Measurements from ENCODE around the gene MRC1. TPM values are rescaled to one million over a fixed set of nuclear protein-coding genes. Genes with fewer than 3 reads are reported as not detected.
A peak's percentile ranks its signal among the peaks of the same experiment; 100 is the strongest.

MRC1 gene
- total RNA-seq, 1 donor from 2014 or later, result 10.6 TPM

DNA sequence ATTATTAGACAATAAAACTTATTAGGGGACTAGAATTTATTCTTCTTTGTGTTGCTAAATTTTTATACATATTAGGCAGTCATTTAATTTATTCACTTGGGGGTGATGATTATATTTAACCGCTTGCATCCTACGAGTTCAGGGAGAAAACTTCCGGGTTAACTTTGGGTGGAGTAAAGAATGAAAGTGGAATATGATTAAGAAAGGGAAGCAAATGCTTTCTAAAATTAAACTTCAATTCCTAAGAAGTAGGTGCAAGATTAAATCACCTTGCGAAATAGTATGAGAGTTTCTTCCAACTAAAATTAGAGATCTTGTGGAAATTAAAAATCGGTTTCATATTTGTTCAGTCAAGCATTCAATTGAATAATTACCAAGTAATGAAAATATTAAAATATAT, 33.5 kb downstream of the MRC1 start:
- no peak for DNase-seq (ENCODE audit: extremely low read depth, low read depth, low spot score)

DNA sequence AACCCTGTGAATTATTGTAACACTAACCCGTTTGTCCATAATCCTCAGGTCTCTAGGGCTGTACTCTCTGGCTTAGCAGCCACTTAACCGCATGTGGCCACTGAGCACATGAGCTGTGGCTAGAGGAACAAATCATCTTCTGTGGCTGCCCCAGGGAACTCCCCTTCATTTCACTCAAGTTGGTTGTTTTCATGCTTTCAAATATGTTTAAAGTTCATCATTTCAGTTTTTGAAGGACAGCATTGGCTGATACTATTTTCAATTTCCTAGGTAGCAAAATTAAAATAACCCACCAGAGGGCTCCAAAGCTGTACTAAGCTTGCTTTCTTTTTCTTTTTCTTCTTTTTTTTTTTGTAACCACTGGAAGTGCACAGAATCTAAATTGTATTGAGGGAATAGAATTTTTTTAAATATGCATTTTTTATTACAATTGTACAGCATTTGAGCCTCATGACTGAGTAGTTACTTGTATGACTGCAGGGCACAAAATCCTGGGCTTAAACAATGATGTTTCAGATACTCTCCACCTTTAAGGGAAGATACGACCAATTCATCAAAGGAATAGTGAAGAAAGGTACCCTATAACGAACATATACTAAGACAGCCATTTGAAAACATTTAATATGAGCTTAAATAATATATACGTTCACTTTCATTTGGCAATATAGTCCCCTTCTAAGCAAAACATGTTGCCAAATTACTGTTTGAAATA, 38.6 kb downstream of the MRC1 start:
- no peak for DNase-seq (ENCODE audit: extremely low read depth, low read depth, low spot score)

DNA sequence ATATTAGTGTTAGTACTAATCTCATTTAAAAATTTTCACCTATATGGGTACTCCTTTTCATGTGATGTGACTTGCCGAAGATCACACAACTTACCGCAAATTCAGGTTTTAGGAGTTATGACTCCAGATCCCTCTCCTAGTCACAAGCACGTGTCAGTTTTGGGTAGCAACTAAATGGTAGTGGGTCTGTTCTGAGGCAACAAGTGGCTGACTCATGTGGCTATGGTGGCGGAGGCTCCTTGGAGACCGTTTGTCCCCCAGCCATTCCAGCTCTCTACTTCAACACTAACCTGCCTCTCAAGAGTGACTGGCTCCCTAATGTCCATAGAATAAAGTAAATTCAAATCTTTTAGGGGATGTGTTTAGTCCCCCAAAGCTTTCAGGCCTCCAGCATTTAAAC, 39.5 kb downstream of the MRC1 start:
- no peak for DNase-seq (ENCODE audit: extremely low read depth, low read depth, low spot score)

DNA sequence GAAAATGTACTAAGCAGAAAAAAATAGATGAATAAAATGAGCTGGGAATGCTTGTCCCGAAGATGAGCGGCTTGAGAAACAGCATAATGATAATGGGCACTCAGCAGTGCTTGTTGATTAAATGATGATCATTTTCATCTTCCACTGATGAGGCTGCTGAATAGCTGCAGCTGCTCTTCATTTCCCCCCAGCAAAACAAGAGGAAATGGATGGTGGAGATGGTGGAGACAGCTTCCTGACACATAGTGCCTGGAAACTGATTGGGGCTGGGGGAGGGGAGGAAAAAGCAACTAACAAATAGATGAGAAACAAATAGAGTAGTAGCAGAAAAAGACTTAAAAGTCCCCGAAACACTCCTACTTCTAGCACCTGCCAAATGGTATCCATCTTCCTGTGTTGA, 41.4 kb downstream of the MRC1 start:
- no peak for DNase-seq (ENCODE audit: extremely low read depth, low read depth, low spot score)

DNA sequence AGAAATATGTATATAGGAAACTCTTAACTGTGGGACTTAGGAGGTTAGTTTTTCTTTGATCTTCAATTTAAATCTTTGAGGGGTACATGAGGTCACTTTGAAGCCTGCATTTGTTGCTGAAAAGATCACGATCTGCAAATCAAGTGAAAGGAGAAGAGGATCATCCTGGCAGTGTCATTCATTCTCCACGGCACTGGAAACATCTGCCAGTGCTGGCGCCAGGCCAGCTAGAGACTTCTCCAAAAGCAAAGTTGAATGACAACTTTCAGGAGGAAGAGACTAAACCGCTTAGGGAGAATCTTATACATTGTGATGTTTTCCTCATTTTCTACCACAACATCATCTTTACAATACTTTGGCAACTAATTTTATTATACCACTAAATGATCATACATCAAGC, 42.5 kb downstream of the MRC1 start:
- no peak for DNase-seq (ENCODE audit: extremely low read depth, low read depth, low spot score)

DNA sequence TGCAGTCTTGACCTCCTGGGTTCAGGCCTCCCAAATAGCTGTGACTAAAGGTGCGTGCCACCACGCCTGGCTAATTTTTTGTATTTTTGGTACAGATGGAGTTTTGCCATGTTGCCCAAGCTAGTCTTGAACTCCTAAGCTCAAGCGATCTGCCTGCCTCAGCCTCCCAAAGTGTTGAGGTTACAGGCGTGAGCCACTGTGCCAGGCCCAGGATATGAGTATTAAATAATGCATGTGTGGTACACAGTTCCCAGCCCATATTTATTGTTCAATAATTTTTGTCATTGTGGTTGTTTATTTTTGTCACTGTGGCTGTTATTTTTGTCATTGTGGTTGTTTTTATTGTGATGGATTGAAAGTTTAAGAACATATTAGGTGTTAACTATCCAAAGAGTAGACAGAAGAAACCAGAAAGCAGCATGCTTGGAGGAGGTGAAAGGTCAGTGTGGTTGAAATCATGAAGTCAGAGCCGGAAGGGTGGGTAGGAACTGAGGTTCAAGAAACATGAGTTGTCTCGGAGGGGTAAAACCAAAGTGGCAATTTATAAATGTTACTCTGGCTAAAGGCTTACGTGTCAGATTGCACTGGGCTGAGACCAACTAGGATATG, 45.0 kb downstream of the MRC1 start:
- no peak for DNase-seq (ENCODE audit: extremely low read depth, low read depth, low spot score)

DNA sequence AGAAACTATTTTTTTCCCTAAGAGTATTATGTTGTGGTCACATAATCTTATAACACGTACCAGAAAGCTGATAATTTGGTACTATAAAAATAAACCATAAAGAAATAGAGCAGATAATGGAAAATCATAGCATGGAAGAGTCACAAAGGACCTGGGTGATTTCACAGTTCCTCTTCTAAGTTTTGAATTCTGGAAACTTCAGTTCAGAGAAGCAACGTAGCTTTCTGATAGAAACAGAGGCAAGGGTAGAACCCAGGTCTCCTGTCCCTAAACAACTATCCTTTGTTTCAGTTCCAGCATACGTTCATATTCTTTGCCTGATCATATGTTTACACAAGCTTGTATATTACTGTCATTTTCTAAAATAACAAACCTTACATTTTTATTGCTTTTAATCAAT, 47.9 kb downstream of the MRC1 start:
- DNase-seq (ENCODE audit: extremely low read depth, low read depth, low spot score), result no peak

DNA sequence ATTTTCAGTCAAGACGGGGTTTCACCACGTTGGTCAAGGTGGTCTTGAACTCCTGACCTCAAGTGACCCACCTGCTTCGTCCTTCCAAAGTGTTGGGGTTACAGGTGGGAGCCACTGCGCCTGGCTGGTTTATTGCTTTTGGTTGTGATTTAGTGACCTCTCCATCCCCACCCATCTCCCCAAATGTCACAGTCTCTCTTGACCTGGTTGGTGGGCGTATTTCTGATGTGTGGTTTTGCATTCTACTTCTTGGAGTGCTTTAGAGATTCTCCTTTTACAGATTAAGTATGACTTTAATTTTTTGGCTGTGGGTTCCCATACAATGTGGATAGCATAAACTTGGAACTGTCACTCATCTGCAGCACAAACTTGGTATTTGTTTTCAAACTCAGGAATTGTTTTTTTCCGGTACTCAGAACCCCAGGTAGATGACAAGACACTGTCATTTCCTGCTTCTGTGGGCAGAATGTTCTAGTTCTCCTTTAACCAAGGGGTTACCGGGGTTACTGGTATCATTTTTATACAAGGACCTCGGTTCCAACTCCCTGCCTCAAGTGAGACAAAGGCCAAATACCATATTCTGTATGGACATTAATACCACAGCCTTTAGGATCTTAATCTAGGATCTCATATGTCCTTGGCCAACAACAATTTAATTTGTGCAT, 50.5 kb downstream of the MRC1 start:
- no peak for DNase-seq (ENCODE audit: extremely low read depth, low read depth, low spot score)

DNA sequence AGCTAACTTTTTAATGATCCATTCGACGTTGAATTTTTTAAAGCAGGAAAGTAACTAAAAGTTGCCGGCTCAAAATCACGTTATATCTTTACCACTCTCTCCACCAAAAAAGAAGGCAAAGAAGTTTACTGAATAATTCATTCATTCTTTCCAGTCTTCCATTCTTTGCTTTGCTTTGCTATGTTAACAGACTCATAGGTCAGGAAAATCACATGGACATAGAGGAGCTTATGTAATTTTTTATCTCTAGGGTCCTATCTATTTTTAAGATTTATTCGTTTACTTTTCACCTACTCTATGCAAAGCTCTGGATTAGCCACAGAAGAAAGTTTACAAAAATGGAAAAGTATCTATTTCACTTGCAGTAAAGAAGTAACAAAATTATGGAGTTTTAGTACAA, 52.6 kb downstream of the MRC1 start:
- no peak for DNase-seq (ENCODE audit: extremely low read depth, low read depth, low spot score)

DNA sequence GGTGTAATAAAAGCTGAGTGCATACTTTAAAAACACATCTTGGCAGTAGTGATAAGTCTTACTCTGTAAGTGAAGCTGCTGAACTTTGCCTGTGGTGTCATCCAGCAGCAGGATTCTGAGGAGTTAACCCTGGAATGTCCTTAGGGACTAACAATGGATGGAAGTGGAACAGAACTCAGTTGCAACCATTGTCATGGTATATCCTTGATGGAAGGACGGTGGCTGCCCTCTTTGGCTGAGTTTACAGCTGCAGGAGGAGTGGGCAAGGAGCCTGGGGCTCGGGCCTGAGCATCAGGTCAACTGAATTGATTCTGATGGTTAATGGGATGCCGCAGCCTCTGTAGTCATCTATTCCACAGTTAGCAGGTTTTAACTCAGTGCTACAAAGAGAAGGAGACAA, 56.2 kb downstream of the MRC1 start:
- DNase-seq (ENCODE audit: extremely low read depth, low read depth, low spot score), result no peak

DNA sequence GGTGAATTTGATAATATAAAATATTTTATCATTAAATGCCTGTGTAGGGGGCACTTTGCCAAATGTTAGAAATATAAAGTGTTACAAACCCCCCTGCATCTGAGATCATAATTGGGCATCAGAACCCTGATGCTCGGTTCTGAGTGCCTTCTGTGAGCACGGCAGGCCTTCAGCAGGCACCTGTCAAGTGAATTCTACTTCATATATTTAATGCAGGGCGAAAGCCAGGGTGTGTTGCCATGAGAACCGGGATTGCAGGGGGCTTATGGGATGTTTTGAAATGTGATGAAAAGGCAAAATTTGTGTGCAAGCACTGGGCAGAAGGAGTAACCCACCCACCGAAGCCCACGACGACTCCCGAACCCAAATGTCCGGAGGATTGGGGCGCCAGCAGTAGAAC, 57.2 kb downstream of the MRC1 start:
- no peak for DNase-seq (ENCODE audit: extremely low read depth, low read depth, low spot score)

DNA sequence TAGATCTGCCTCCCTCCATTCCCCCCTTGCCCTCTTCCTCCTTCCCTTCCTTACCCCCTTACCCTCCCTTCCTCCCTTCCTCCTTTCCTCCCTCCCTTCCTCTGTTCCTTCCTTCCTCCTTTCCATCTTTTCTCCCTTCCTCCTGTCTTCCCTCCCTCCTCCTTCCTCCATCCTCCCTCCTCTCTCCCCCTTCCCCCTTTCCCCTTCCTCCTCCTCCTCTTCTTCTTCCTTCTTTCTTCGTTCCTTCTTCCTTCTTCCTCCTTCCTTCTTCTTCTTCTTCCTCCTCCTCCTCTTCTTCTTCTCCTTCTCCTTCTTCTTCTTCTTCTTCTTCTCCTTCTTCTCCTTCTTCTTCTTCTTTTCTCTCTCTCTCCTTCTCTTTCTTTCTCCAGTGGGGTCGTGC, 57.9 kb downstream of the MRC1 start:
- DNase-seq (ENCODE audit: extremely low read depth, low read depth, low spot score), result no peak

DNA sequence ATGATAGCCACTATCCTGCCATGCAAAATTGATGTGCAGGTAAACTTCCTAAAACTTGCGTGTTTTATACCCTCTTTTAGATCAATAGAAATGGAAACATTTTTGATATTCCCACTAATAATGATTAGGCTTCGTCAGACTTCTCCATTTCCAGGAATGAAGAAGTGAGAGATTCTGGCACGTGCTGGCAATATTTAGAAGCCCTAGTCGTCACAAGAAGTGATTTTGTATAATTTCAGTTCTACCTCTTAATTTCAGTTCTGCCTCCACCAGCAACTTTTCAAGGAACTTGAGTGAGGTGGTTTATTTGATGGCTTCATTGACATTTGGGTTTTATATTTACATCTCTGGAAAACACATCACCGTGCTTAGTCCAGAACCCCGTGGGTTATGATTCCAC, 61.9 kb downstream of the MRC1 start:
- no peak for DNase-seq (ENCODE audit: extremely low read depth, low read depth, low spot score)

DNA sequence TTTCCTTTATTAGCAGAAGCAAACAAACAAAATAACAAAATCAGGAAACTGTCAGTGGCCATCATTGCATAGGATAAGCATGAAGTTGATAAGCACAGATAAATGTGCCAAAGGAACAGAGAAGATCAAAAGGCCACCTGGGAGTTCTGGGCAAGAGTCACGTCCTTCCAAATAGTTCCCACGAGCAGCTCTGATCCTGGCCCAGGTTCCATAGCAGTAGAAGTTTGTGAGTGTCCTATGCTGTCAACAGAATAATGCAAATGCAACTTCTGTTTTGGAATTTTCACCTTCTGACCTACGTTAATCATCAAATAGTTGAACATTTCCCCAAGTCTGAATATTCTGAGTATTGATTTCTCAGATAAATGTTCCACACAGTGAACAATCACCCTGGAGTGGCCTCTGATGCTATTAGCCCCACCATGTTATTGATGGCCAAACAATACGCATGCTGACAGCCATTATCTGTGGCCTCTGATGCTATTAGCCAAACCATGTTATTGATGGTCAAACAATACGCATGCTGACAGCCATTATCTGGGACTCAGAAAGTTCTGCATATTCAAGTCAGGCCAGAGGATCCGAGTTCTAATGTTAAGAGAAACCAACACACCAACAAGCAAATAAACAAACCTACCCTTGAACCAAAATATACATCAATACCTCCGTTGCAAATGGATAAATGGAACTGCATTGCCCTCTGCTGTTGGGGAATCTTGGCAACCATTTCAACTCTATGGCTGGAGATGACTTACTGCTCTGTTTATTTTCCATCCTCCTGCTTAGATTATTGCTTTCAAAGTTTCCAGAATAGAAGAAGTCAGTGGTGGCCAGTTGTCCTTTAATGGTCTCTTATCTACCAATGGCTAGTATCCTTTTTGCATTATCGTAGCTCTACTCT, 63.3 kb downstream of the MRC1 start:
- DNase-seq (ENCODE audit: extremely low read depth, low read depth, low spot score), result peak; percentile 22

DNA sequence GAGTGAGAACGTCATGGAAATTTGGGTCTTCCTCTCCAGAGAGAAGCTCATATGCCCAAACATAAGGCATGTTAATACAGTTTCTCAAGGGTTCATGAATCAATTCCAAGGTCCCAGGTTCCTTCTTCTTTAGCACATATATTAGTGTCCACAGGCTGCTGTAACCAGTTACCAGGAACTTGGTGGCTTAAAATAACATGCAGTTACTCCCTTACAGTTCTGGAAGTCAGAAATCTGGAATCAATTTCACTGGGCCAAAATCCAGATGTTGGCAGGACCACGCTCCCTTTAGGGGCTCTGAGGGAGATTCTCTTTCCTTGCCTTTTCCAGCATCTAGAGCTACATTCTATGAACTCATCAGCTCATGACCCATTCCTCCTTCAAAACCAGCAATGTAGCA, 64.8 kb downstream of the MRC1 start:
- no peak for DNase-seq (ENCODE audit: extremely low read depth, low read depth, low spot score)

DNA sequence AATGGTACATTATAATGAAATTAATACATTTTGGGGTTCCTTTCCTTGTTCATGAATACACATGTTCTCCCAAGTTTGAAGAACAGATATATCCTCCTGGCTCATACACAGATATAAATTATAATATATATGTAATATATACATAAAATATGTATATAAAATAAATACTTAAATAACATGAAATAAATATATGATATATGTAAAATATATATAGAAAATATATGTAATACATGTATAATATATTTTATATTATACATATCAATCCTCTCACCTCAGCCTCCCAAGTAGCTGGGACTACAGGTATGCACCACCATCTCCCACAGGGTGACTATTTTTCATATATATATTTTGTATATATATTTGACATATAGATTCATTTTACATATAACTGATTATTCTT, 68.0 kb downstream of the MRC1 start:
- no peak for DNase-seq (ENCODE audit: extremely low read depth, low read depth, low spot score)

DNA sequence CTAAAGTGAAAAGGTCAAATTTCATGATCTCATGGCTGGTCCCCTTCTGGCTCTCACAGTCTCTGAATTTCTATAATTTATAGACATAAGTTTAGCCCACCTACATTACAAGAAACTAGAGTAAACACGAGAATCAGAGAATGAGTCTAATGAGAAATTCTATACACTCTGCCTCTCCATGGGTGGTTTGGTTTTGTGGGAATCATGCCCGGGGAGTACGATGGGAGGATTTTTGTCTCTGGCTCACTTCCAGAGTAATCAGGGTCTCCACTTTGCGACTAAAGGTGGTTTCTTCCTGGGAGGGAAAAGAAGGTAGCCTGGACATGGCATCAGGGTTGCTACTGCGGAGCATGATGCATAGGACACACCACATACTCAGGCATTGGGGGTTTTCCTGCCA, 69.7 kb downstream of the MRC1 start:
- no peak for DNase-seq (ENCODE audit: extremely low read depth, low read depth, low spot score)

DNA sequence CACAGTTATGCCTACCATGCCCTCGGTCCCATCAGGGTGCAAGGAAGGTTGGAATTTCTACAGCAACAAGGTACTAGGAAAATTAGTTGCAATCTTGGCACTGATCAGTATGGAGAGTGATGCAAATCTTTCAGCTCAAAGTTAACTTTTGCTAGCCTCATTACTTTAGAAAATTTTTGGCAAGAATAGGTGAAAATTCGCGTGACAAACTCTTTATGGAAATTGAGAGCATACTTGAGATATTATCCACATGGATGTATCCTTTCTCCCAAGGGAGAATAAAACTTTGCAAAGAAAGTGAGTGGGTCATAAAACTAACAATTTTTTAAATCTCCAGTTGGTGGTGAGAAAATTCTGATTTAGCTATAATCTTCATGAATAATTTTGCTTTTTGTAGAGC, 71.5 kb downstream of the MRC1 start:
- DNase-seq (ENCODE audit: extremely low read depth, low read depth, low spot score), result no peak

DNA sequence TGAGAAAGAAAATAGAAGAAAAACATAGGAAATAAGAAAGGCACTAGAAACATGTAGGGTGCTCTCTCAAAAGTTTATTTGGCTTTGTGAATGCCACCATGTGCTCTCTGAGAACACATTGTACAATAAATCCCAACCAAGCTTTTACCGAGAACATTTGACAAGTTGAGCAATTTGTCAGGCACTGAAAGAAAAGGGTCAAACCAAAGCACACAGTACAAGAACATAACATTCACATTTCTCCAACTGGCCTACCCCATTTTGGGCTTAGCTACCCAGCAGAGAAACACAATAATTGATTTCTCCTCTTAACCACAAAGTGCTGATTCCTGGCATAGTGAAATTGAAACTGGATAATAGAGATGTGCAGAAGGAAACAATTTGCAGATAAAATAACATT, 73.4 kb downstream of the MRC1 start:
- no peak for DNase-seq (ENCODE audit: extremely low read depth, low read depth, low spot score)

DNA sequence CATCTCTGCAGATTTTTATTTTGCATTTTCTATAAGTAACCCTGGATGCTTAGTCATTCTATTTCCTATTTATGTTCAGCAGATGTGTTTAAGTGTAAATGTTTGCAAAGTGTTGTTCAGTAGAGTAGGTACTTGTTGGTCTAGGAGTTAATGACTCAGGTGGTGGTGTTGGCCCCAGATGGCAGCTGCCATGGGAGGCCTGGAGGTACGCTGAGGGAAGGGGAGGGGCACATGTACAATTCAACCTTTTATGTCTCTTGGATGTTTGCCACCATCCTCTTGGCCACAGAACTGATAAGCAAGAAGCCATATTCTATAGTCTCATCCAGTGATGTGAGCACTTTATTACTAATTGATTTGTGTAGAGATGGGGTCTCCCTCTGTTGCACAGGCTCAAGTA, 74.5 kb downstream of the MRC1 start:
- no peak for DNase-seq (ENCODE audit: extremely low read depth, low read depth, low spot score)

DNA sequence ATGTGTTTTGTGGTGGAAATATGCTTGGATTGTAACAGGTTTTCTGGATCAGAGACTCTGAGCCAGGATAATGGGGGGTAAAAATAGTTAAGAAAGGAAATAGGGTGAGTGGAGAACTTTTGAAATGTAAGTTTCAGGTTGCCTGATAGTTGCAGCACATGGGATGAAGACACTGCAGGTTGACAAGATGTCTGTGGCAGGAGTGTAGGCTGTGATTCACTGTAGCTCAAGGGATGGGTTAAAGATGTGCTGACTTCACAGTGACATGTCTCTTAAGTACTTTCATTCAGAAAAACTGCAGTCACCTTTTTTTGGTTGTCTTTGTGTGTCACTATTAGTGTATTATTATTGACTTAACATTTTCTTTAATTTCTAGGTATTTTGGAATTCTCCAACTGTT, 79.0 kb downstream of the MRC1 start:
- DNase-seq (ENCODE audit: extremely low read depth, low read depth, low spot score), result no peak
